ENCODE measurements around the gene SIN3A.

DNA sequence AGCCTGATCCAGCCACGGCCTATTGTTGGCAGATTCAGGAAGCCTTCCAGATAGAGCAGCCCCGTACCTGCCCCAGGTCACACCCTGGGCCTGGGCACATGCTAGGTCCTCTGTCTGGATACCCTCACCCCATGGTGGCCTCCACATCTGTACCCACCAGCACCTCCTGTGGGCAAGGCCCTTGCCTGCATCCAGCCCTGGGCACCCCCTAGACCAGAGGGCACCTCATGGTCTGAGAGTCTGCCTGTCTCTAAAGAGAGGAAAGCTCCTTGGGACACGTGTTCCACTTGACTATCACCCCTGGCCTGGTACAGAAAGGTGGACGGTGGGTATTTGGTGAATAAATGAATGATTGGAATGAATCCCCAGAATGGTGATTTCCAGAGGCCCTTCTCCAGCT, 124.5 kb downstream of the SIN3A start:
- TF ChIP-seq, protein P1, sequence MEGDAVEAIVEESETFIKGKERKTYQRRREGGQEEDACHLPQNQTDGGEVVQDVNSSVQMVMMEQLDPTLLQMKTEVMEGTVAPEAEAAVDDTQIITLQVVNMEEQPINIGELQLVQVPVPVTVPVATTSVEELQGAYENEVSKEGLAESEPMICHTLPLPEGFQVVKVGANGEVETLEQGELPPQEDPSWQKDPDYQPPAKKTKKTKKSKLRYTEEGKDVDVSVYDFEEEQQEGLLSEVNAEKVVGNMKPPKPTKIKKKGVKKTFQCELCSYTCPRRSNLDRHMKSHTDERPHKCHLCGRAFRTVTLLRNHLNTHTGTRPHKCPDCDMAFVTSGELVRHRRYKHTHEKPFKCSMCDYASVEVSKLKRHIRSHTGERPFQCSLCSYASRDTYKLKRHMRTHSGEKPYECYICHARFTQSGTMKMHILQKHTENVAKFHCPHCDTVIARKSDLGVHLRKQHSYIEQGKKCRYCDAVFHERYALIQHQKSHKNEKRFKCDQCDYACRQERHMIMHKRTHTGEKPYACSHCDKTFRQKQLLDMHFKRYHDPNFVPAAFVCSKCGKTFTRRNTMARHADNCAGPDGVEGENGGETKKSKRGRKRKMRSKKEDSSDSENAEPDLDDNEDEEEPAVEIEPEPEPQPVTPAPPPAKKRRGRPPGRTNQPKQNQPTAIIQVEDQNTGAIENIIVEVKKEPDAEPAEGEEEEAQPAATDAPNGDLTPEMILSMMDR (conservative IDR thresholded peaks at IDR 0.05; ENCODE audit: low read length) = peak; percentile 34; the same call in 1 of the 2 replicates
- TF ChIP-seq EZH2phosphoT487 (IDR thresholded peaks at IDR 0.05; ENCODE audit: borderline replicate concordance) = no peak

Data from Loucy (cell line).